GM18951 (cell line): ENCODE results near the gene MAN1C1.

Source experiments
- POLR2A ChIP-seq: IDR thresholded peaks from 4 replicates; pipeline ENCODE4 v1.6.1; 2011; ENCODE audit warnings: mild to moderate bottlenecking; ENCODE audit not compliant: insufficient read length, insufficient read depth; ENCODE audit errors: extremely low read depth
- in situ Hi-C: fragments of 300-500 bp; cut with MboI; formaldehyde crosslinking; loops from one replicate; pipeline ENCODE4 v1.12.0; 2022; ENCODE audit warnings: low sequenced_read_pairs, mixed read lengths, inconsistent platforms; ENCODE audit not compliant: unreplicated experiment

Gene MAN1C1

GRCh38 chr1:25747046-25747719 lies 130.6 kb downstream of the MAN1C1 start:
- in situ Hi-C loops = no loop called here
- no peak for TF ChIP-seq POLR2A

- TF ChIP-seq POLR2A = no peak
- in situ Hi-C loops = no loop called here
Observed at GRCh38 chr1:25748531-25749205, 132.1 kb downstream of the MAN1C1 start.

DNA sequence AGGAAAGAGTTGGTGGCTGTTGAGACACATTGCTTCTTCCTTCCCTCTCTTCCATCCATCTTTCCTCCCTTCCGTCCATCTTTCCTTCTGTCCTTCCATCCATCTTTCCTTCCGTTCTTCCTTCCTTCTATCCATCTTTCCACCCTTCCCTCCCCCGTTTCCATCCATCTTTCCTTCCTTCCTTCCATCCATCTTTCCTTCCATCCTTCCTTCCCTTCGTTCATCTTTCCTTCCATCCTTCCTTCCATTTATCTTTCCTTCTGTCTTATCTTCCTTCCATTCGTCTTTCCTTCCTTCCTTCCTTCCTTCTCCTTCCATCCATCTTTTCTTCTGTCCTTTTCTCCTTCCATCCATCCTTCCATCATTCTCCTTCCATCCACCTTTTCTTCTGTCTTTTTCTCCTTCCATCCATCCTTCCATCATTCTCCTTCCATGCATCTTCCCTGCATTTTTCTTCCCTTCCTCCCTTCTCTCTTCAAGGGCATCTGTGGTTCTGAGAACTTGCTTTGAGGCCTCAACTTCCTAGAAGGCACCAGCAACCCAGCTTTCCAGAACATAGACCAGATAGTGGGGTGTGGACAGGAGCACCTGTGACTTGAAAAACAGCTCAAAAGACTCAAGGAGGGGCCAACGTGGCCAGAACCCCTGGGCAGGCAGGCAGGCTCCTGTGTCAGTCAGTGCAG lies 134.5 kb downstream of the MAN1C1 start:
- in situ Hi-C loops = no loop called here
- TF ChIP-seq POLR2A = no peak

DNA sequence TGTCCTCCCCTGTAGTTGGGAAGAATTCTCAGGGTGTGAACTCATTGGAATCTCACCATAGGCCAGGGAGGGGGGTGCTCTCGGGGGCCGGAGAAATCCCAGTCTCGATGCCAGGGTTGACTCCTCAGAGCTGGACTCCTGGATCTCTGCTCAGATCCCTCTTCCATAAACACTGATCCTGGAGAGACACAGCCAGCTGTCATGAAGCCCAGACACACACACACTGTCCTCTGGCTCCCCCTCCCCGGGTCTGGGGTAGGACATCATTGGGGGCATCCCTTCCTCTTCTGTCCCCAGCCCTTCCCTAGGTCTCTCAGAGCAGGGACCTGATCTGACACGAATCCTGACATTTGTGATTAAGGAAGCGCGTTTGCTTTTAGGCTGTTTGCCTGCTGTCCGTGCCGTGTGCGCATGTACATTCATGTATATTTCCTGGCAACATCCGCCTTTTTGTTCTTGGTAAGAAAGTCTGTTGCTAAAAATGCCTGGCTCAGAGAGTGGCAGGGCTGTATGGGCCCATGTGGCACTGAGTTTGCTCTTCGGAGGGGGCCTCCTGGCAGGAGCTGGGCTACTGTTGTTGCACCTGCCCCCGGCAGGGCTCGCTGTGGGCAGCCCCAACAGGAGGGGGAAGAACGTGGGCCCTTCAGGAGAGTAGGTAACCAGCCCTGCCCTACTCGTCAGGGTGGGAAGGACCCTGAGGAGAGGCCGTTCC lies 138.0 kb downstream of the MAN1C1 start:
- no peak for TF ChIP-seq POLR2A
- in situ Hi-C loops = no loop called here

DNA sequence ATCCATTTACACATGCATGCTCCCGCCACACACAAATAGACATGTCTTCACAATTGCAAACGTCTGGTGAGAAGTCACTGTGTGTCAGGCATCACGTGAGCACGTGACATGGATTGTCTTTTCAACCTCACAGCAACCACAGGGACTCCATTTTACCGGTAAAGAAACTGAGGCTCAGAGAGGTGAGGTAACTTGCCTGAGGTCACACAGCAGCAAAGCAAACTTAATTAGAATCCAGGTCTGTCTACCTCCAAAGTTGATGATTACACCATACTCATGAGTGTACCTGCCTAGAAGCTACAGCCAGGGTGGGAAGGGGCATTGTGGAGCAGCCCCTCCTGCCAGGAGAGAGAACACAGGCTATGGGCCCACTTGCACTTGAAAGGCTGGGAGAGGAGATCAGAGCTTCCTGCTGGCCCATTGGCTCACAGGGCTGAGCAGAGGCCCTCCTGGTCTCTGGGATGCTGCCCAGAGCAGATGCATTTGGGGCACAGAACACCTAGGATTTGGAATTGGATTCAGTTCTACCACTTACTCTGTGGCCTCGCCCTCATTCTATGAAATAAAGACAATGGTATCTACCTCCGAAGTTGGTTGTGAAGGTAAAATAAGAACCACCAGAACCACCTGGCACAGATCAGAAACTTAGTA lies 139.0 kb downstream of the MAN1C1 start:
- in situ Hi-C loops = no loop called here
- no peak for TF ChIP-seq POLR2A

- TF ChIP-seq POLR2A = no peak
- in situ Hi-C loops = no loop called here
Observed at GRCh38 chr1:25756215-25756614, 139.6 kb downstream of the MAN1C1 start.

DNA sequence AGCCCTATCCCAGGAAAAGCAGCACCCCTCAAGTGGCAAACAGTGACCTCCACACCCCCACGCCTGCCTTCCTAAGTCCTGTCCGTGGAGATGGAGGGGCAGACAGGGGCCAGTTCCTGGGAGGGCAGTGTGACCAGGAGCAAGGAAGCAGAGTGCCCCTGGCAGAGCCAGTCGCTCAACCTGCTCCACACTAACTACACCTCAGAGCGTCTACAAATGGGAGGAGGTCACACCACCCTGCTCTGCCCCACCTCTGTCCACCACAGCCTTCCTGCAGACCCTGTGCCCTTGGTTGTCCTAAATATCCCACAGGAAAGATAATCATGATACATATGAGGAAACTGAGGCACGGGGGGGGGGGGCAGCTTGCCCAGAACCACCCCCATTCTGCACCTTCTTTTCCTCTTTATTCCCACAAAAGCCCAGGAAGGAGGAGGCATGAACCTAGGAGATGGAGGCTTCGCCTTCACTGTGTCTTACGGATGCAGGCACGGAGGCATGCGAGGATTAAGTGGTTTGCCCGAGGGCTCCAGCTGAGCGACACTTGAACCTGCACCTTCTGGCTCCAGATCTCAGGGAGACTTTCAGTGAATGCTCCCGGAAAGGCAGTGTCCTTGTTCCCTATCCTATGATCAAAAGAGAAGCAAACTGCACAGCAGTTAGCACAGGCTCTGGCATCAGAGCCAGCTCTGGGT lies 140.7 kb downstream of the MAN1C1 start:
- TF ChIP-seq POLR2A = no peak
- in situ Hi-C loops = no loop called here

GRCh38 chr1:25757846-25758185 lies 141.2 kb downstream of the MAN1C1 start:
- in situ Hi-C loops = no loop called here
- no peak for TF ChIP-seq POLR2A

DNA sequence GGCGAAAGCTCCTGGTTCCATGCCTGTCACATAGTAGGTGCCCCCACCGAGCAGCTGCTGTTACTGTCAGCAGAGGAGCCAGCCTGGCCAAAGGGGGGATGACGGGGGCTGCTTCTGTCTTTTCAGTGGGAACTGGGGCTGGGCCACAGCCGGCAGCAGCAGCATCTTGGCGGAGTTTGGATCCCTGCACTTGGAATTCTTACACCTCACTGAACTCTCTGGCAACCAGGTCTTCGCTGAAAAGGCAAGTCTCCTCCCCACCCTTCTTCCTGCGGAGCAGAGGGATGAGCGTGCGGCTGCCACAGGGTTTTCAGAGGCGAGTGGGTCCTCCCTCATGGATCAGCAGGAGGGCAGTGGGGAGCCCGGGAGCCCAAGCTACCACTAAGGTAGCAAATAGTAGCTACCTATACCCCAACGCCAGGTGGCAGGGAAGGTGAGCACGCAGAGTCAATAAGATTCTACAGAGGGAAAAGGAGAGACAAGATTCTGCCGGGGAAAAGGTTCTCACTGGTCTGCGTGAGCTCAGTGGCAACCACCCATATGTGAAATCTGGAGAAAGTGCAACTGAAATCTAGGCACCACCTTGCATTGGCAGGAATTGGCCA lies 142.0 kb downstream of the MAN1C1 start:
- no peak for TF ChIP-seq POLR2A
- in situ Hi-C loops = no loop called here

DNA sequence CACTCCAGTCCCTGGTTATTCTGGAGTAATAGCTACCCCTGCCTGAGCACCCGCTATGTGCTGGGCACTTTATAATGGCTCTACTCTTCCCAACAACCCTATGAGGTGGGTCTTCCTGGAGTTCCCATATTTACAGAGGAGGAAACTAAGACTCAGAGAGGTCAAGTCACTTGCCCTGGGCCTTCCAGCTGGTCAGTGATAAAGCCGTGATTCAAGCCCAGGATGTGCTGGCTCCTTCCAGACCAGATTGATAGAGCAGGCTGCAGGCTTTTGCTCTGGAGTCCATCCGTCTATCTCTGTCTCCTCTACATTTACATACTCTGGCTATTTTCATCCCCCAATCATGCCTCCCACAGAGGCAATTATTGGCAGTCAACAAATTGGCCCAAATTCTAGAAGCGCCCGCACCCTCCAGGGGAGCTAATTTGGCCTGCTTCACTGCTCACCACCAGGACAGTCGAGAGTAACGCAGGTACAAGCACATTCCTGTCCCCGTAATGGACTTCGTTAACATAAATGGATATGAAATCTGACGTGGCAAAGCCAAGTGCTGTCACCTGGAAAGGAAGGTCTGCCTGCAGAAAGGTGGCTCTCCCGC lies 143.6 kb downstream of the MAN1C1 start:
- TF ChIP-seq POLR2A = no peak
- in situ Hi-C loops = no loop called here

GRCh38 chr1:25760871-25761270 lies 144.3 kb downstream of the MAN1C1 start:
- in situ Hi-C loops = no loop called here
- TF ChIP-seq POLR2A = no peak

GRCh38 chr1:25763493-25763892 lies 146.9 kb downstream of the MAN1C1 start:
- in situ Hi-C loops = no loop called here
- TF ChIP-seq POLR2A = no peak
